Measurements from ENCODE around the gene SPIB.

DNA sequence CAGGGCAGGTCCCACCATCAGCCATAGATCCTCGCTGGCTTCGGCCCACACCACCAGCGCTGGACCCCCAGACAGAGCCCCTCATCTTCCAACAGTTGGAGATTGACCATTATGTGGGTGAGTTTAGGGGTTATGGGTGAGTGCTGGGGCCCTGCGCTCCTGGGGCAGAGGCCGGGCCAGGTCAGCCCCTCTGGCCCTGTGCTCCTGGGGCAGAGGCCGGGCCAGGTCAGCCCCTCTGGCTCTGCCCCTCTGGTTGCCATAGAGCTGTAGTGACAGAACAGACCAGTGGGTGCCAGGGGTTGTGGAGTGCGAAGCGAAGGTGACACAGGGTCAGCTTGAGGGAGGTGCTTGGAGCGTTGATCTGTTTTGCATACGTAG is 19.4 kb upstream of the SPIB start:
- TF ChIP-seq GATA3 (IDR thresholded peaks at IDR 0.05; ENCODE audit: low read depth, low read length): no peak
- TF ChIP-seq GATA2 (IDR thresholded peaks at IDR 0.05; ENCODE audit: low read depth, low read length): no peak
